T-helper 22 cell (primary cell): Measurements from ENCODE around the gene UNC93B1.
A peak's percentile ranks its signal among the peaks of the same experiment; 100 is the strongest.

Experiments used
- DNase-seq: peaks from one replicate; pipeline ENCODE4 v3.0.0-alpha.2; 2020; ENCODE audit warnings: low read depth

Gene UNC93B1, protein sequence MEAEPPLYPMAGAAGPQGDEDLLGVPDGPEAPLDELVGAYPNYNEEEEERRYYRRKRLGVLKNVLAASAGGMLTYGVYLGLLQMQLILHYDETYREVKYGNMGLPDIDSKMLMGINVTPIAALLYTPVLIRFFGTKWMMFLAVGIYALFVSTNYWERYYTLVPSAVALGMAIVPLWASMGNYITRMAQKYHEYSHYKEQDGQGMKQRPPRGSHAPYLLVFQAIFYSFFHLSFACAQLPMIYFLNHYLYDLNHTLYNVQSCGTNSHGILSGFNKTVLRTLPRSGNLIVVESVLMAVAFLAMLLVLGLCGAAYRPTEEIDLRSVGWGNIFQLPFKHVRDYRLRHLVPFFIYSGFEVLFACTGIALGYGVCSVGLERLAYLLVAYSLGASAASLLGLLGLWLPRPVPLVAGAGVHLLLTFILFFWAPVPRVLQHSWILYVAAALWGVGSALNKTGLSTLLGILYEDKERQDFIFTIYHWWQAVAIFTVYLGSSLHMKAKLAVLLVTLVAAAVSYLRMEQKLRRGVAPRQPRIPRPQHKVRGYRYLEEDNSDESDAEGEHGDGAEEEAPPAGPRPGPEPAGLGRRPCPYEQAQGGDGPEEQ

DNA sequence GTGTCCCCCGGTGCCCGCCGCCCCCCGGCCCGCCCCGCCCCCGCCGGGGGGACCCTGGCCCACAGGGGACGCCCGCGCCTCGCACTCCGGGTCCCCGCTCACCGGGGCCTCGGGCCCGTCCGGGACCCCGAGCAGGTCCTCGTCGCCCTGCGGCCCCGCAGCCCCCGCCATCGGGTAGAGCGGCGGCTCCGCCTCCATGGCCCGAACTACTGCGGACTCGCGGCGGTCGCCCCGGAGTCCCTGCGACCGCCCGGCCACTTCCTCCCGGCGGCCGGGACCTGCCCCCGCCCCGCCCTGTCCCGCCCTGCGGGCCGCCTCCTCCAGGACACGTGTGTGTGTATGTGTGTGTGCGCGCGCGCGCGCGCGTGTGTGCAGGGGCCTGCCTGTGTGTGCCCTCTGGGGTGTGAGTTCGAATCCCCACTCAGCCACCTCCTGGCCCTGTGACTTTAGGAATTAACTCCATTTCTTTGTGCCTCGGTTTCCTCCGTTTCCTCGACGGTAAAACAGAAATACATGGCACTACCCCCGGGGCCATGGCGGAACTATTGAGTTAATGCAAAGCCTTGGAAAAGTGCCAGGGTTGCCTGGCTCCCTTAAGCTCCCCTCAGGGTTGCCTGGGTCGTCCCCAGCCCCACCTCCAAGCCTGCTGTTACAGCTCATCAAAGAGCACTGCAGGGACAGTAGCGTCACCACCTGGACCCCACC, at the start of gene UNC93B1:
Gene UNC93B1 (minus strand): TSS at position 252 of the 705 bp plus-strand sequence. CDS start 54 bp downstream, at position 198.
- peak; percentile 58 for DNase-seq

DNA sequence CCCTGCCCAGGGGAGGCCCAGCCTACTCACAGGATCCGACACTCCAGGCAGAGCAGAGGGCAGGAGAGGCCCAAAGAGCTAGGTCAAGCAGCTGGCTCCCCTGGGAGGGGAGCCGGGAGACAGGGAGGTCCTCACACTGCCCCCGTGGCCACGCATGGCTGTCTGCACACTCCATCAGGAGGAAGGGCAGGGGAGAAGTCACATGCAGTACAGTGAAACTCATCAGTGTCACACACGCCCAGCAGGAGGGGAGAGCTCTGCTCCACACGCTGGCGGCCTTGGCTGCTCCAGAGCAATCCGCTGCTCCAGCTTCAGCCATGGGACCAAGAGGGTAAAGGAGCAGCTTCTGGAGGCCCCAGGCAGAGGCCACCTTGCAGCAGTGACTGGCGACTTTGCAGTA, 49.2 kb upstream of the UNC93B1 start:
- no peak for DNase-seq

DNA sequence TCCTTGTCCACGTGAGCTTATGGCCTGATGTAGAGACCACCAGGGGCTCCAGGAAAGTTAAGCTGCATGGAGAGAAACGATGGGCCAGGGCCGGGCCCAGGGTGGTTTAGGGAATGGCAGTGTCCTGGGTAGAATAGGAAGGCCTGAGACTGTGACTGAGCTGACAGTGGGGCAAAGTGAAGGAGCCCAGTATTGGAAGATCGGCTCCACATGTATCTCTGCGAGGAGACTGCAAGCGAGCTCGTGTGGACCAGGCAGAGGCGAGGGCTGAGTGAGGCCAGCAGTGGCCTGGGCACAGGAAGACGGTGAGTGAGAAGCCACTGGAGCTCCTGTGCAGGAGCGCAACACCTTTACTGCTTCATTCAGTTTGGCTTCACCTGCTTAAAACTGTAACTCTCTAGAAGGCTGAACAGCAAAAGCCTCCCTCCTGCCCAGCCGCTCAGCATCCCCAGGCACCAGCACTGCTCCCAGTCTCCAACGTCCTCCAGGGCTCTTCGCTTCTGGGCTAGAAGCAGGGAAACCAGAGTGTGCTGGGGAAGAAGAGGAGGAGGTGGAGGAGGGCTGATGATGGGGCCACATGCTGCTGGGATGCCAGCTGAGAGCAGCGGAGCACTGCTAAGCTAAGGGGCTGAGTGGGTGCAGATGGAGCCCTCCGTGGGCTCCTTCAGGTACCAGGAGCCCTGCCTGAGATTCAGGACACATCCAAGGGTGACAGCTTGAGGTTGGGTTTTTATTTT, 48.4 kb upstream of the UNC93B1 start:
- DNase-seq, result no peak

DNA sequence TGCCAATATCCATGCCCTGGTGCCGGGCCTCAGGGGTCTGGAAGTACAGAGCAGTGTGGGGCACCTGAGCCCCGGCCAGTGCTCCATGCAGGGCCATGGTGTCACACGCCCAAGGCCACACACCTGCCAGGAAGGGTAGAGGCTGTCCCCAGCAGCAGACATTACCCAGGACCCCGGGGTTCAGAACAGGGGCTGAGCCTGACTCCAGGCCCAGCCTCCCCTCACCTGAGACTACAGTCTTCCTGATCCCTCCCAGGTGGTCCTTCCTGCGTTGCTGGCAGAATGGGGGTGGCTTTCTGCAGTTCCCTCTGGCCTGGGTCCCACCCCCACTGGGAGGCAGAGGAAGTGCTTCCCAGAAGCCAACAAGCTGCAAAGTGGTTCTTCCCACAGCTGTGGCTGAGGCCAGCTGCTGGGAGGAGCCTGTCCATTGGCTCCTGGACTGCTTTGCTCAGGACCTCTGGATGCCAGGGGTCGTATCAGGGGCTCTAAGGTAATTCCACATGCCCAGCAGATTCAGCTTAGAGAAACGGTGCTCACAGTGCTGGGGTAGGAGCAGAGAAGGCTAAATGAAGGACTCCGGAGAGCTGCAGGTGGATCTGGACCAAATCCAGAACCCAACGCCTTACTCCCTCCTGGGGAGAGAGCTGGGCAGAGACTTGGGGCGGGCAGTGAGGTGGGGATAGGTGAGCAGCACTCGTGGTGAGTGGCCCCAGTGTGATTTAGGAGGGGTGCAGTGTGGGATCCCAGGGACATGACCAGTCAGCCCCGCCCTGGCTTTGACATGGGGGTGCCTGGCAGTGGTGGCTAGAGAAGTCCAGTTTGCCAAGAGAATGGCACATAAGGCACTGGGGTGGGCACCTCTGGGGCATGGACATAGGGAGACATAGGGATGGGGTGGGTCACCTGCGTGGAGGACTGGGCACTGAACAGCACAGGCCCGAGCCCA, 47.6 kb upstream of the UNC93B1 start:
- no peak for DNase-seq

DNA sequence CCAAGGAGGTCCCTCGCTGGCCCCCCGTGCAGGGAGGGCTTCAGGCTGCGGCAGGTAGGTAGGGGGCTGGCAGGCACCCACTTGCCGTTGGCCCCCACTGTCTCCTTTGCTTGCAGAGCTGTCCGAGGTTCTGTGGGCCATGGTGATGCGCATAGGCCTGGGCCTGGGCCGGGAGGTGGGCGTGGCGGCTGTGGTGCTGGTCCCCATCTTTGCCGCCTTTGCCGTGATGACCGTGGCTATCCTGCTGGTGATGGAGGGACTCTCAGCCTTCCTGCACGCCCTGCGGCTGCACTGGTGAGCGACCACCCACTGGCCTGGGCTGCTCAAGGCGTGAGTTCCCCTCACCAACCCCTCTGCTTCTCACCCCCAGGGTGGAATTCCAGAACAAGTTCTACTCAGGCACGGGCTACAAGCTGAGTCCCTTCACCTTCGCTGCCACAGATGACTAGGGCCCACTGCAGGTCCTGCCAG, 46.5 kb upstream of the UNC93B1 start:
- no peak for DNase-seq

DNA sequence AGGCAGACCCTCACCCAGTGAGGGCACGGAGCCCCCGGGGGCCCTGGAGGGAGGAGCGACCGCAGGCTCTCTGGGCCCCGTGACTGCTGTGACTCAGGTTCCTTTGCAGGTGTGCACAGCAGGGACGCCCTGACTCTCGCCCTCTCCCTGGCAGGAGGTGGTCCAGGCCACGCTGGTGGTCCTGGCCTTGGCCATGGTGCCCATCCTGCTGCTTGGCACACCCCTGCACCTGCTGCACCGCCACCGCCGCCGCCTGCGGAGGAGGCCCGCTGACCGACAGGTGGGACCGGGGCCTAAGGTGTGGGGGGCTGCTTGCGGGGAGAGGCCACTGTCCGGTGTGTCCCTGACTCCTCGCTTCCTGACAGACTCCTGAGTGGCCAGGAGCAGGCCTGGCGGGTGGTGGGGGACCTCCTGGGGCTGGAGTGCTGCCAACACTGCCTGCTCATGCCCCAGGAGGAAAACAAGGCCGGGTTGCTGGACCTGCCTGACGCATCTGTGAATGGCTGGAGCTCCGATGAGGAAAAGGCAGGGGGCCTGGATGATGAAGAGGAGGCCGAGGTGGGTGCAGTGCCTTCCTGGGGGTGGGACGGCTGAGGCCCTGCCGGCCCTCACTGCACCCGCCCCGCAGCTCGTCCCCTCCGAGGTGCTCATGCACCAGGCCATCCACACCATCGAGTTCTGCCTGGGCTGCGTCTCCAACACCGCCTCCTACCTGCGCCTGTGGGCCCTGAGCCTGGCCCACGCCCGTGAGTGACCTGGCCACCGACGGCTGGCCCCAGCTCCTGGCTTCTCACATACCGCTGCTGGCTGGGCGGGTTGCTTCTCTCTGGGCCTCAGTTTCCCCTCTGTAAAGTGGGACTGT, 45.8 kb upstream of the UNC93B1 start:
- no peak for DNase-seq

DNA sequence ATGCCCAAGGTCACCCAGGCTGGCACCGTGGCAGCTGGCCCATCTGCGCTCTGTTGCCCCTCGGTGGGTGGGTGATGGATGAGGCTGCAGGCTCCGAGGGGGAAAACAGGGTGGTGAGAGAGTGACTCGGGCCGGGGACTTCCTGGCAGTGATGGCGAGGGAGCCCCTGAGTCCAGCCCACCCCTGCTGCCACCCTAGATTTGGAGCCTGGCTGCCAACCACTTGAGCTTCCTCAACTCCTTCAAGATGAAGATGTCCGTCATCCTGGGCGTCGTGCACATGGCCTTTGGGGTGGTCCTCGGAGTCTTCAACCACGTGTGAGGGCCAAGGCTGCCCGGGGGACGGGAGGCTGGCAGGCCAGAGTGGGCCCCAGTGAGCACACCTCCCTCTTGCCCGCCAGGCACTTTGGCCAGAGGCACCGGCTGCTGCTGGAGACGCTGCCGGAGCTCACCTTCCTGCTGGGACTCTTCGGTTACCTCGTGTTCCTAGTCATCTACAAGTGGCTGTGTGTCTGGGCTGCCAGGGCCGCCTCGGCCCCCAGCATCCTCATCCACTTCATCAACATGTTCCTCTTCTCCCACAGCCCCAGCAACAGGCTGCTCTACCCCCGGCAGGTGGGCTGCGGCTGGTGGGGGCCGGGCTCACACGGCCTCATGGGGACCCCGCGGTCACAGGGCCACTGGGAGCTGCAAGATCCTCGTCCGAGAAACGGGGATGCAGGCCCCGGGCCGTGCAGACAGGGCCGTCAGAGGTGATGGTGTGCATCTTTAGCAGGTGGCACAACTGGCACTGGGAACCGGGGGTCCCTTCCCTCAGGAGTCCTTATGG, 45.0 kb upstream of the UNC93B1 start:
- no peak for DNase-seq

DNA sequence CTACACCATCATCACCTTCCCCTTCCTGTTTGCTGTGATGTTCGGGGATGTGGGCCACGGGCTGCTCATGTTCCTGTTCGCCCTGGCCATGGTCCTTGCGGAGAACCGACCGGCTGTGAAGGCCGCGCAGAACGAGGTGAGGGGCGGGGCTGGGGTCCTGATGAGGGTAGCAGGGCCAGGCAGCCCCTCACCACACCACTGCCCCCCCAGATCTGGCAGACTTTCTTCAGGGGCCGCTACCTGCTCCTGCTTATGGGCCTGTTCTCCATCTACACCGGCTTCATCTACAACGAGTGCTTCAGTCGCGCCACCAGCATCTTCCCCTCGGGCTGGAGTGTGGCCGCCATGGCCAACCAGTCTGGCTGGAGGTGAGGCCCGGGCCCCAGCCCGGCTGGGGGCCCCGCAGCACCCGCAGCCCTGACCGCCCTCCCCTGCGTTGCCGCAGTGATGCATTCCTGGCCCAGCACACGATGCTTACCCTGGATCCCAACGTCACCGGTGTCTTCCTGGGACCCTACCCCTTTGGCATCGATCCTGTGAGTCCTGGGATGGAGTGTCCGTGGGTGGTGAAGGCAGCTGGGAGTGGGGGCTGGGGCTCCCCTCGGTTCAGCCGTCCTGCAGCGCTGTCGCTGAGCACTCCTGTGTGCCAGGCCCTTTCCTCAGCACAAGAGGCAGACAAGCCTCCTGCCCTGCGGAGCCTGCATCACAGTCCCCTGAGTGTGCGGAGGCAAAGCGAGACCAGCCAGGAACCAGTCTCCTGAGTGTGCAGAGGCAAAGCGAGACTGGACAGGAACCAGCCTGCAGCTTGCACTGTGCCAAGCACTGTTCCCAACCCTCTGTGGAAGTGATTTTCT, 43.8 kb upstream of the UNC93B1 start:
- no peak for DNase-seq

DNA sequence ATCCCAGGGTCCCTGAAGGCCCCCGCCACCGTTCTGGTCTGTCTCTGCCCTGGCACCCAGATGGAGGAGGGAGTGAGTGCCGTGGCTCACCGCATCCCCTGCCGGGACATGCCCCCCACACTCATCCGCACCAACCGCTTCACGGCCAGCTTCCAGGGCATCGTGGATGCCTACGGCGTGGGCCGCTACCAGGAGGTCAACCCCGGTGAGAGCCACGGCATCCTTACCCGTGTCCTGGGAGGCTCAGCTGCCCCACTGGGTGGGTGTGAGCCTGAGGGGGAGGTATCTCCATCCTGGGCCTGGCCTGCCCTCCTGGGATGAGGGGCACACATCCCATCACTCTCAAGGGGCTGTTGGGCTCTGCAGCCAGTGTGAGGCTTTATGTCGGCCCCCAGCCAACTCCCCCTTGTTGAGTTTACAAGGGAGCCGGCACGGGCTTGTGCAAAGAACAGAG, 41.0 kb upstream of the UNC93B1 start:
- DNase-seq, result no peak

DNA sequence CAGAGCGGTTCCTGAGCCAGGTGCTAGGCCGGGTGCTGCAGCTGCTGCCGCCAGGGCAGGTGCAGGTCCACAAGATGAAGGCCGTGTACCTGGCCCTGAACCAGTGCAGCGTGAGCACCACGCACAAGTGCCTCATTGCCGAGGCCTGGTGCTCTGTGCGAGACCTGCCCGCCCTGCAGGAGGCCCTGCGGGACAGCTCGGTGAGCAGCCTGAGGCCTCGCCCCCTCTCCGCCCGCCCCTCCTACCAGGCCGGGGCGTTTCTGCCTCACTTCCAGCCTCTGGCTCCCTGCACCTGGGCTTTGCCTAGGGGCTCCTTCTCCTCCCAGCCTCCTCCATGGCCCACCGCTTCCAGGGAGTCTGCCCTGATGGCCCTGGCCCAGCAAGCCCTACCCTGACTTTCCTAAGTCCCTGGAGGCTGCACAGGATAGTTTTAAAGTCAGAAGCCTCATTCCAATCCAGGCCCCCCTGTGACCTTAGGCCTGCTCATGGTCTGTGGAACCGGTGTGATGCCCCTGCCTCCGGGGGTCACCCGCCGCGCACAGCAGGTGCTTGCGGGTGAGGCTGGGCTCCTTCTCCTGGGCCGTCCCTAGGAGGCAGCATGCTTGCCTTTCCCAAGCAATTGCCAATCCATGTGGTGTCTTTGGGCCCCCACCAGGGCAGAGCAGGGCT, 40.4 kb upstream of the UNC93B1 start:
- DNase-seq, result no peak

DNA sequence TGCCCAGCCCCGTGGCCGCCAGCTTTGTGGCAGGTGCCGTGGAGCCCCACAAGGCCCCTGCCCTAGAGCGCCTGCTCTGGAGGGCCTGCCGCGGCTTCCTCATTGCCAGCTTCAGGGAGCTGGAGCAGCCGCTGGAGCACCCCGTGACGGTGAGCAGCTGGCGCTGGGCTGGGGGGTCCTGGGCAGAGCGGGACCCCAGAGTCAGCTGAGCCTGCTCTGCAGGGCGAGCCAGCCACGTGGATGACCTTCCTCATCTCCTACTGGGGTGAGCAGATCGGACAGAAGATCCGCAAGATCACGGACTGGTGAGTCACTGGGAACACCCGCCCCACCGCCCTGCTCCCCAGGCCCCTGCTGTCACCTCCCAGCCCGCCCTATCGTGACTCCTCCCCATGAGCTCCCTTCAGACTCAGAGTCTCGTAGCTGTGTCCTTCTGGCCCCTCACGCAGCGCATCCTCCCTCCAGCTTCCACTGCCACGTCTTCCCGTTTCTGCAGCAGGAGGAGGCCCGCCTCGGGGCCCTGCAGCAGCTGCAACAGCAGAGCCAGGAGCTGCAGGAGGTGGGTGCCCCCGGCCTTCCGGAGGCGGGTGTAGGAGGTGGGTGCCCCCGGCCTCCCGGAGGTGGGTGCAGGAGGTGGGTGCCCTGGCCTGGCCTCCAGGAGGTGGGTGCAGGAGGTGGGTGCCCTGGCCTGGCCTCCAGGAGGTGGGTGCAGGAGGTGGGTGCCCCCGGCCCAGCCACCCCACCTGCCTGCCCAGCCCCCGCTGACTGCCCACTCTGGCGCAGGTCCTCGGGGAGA, 39.6 kb upstream of the UNC93B1 start:
- DNase-seq, result no peak

DNA sequence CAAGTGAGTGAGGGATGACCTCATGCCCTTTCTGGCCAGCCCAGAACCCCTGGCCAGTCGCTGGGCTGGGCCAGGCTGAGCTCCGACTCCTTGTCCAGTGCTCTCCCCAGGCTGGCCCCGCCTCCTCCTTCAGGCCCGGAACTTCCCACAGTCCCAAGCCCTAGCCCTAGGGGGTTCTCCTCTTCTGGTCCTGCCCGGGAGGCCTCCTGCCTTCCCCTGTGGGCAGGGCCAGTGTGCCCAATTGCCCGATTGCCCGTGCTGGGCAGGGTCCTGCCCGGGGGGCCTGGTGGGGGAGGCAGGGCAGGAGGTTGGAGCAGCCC, 39.1 kb upstream of the UNC93B1 start:
- DNase-seq, result no peak

DNA sequence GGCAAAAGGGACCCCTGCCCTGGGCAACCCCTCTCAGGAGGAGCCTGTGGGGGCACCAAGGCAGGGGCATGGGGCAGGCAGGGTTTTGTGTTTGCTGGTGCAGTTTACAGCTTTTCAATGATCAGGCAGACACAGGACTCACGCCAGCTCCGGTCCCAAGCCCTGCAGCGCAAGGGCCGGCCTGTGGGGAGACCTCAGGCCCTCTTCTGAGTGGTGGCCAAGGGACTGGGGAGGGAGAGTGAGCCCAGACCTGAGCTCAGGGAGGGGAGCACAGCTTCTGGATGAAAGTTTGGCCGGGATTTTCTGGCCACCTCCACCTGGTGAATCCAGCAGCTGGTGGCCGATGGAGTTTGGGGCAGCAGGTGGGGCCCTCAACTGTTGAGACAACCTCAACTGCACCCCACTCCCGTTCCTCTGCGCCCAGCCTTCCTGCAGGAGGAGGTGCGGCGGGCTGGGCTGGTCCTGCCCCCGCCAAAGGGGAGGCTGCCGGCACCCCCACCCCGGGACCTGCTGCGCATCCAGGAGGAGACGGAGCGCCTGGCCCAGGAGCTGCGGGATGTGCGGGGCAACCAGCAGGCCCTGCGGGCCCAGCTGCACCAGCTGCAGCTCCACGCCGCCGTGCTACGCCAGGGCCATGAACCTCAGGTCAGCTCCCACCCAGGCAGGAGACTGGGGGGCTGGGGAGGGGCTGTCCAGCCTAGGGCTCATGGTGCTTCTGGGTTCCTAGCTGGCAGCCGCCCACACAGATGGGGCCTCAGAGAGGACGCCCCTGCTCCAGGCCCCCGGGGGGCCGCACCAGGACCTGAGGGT, 38.5 kb upstream of the UNC93B1 start:
- no peak for DNase-seq

DNA sequence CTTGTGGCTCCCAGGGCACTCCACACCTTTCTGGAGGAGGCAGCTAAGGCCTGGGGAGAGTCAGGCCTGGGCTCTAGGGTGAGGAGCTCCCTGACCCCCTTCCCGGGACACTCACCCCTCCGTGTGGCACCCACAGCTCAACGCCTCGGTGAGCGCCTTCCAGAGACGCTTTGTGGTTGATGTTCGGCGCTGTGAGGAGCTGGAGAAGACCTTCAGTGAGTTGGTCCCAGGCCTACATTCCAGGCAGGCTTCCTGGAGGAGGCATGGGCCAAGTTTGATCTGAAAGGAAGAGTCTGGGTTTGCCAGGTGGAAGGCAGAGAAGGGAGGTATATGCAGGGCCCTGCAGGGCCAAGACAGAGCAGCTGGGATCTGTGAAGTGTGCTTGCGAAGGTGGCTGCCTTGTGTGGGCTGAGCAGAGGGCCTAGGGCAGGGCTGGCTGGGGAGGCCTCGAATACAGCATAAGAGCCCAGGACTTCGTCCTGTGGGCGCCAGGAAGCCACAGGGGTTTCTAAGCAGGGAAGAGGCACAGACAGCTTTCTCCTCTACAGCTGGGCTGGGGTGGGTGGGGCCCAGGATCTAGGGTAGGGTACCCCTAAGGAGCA, 37.8 kb upstream of the UNC93B1 start:
- DNase-seq, result no peak

DNA sequence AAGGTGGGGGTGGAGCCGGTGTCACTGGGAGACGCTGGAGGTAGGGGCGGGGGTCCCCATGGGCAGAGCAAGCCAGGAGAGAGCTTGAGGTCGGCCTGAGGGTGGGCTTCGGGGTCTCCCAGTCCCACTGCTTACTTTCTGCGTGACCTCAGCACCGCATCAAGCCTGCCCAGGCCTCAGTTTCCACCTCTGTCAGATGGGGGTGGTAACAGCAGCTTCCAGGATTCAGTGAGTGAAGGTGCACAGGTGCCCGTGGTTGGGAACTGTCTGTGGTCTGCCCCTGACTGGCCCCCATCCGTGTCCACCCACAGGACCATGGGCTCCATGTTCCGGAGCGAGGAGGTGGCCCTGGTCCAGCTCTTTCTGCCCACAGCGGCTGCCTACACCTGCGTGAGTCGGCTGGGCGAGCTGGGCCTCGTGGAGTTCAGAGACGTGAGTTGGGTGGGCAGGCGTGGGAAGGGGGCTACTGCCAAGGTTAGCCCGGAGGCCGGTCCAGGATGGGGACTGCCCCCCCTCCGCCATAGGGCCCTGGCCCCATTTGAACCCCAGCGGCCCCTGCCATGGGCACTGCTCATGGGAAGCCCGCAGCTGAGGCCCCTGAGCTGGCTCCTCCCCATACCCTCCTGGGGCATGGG, 37.2 kb upstream of the UNC93B1 start:
- no peak for DNase-seq
